Measurements from ENCODE around the gene TMEM14A.
A peak's percentile ranks its signal among the peaks of the same experiment; 100 is the strongest.

Gene TMEM14A

GRCh38 chr6:52670502-52671409 lies at the start of gene TMEM14A:
Gene TMEM14A, plus strand, starts transcription at chr6:52671113. Its CDS starts 5,990 bp downstream, at chr6:52677103.
- H3K27me3 ChIP-seq (ENCODE audit: insufficient read depth, low read length) = no peaks in the 10 kb centered on the region
- H2AFZ ChIP-seq (ENCODE audit: low read depth, low read length) = peak within 1 kb of the TSS; percentile 91
- H3K4me3 ChIP-seq (ENCODE audit: low read length) = peak within 1 kb of the TSS; percentile 71
- peaks cover 9% of the 10 kb centered on the region for H3K36me3 ChIP-seq (ENCODE audit: insufficient read depth, low read length)
- peaks cover 21% of the 10 kb centered on the region for H3K4me1 ChIP-seq (ENCODE audit: insufficient read depth, low read length)
- peaks cover 1% of the 10 kb centered on the region for H3K9me3 ChIP-seq (ENCODE audit: low read length)

- Histone ChIP-seq H3K4me3 (ENCODE audit: low read length) (no peak overlapping the region), H3K4me1 (ENCODE audit: insufficient read depth, low read length) (no peaks in the 10 kb centered on the region), H2AFZ (ENCODE audit: low read depth, low read length) (no peak overlapping the region), H3K27me3 (ENCODE audit: insufficient read depth, low read length) (no peaks in the 10 kb centered on the region), H3K36me3 (ENCODE audit: insufficient read depth, low read length) (no peaks in the 10 kb centered on the region), H3K9me3 (ENCODE audit: low read length) (no peaks in the 10 kb centered on the region)
Observed at GRCh38 chr6:52621631-52622030, 49.3 kb upstream of the TMEM14A start.

- H2AFZ ChIP-seq (ENCODE audit: low read depth, low read length) = no peak overlapping the region
- H3K36me3 ChIP-seq (ENCODE audit: insufficient read depth, low read length) = no peaks in the 10 kb centered on the region
- no peaks in the 10 kb centered on the region for H3K4me1 ChIP-seq (ENCODE audit: insufficient read depth, low read length)
- H3K9me3 ChIP-seq (ENCODE audit: low read length) = no peaks in the 10 kb centered on the region
- no peaks in the 10 kb centered on the region for H3K27me3 ChIP-seq (ENCODE audit: insufficient read depth, low read length)
- H3K4me3 ChIP-seq (ENCODE audit: low read length) = no peak overlapping the region
Observed at GRCh38 chr6:52622810-52623209, 48.1 kb upstream of the TMEM14A start.

GRCh38 chr6:52632011-52632410 lies 38.9 kb upstream of the TMEM14A start:
- Histone ChIP-seq H3K36me3 (ENCODE audit: insufficient read depth, low read length) (no peaks in the 10 kb centered on the region), H3K4me3 (ENCODE audit: low read length) (no peak overlapping the region), H2AFZ (ENCODE audit: low read depth, low read length) (no peak overlapping the region), H3K4me1 (ENCODE audit: insufficient read depth, low read length) (no peaks in the 10 kb centered on the region), H3K27me3 (ENCODE audit: insufficient read depth, low read length) (no peaks in the 10 kb centered on the region), H3K9me3 (ENCODE audit: low read length) (no peaks in the 10 kb centered on the region)

- no peaks in the 10 kb centered on the region for H3K9me3 ChIP-seq (ENCODE audit: low read length)
- H3K4me1 ChIP-seq (ENCODE audit: insufficient read depth, low read length) = no peaks in the 10 kb centered on the region
- no peaks in the 10 kb centered on the region for H3K27me3 ChIP-seq (ENCODE audit: insufficient read depth, low read length)
- H2AFZ ChIP-seq (ENCODE audit: low read depth, low read length) = no peak overlapping the region
- no peak overlapping the region for H3K4me3 ChIP-seq (ENCODE audit: low read length)
- H3K36me3 ChIP-seq (ENCODE audit: insufficient read depth, low read length) = no peaks in the 10 kb centered on the region
Observed at GRCh38 chr6:52634211-52634610, 36.7 kb upstream of the TMEM14A start.

GRCh38 chr6:52635049-52635577 lies 35.8 kb upstream of the TMEM14A start:
- Histone ChIP-seq H3K4me3 (ENCODE audit: low read length) (no peak overlapping the region), H3K9me3 (ENCODE audit: low read length) (no peaks in the 10 kb centered on the region), H3K36me3 (ENCODE audit: insufficient read depth, low read length) (no peaks in the 10 kb centered on the region), H2AFZ (ENCODE audit: low read depth, low read length) (peak overlapping the region; percentile 8), H3K4me1 (ENCODE audit: insufficient read depth, low read length) (no peaks in the 10 kb centered on the region), H3K27me3 (ENCODE audit: insufficient read depth, low read length) (no peaks in the 10 kb centered on the region)

GRCh38 chr6:52636830-52637229 lies 34.1 kb upstream of the TMEM14A start:
- no peak overlapping the region for H3K4me3 ChIP-seq (ENCODE audit: low read length)
- H3K27me3 ChIP-seq (ENCODE audit: insufficient read depth, low read length) = no peaks in the 10 kb centered on the region

GRCh38 chr6:52639493-52639892 lies 31.4 kb upstream of the TMEM14A start:
- no peaks in the 10 kb centered on the region for H3K27me3 ChIP-seq (ENCODE audit: insufficient read depth, low read length)
- no peak overlapping the region for H2AFZ ChIP-seq (ENCODE audit: low read depth, low read length)
- no peaks in the 10 kb centered on the region for H3K4me1 ChIP-seq (ENCODE audit: insufficient read depth, low read length)
- no peaks in the 10 kb centered on the region for H3K9me3 ChIP-seq (ENCODE audit: low read length)
- no peaks in the 10 kb centered on the region for H3K36me3 ChIP-seq (ENCODE audit: insufficient read depth, low read length)
- H3K4me3 ChIP-seq (ENCODE audit: low read length) = no peak overlapping the region

More at GRCh38 chr6:52636830-52637229, 34.1 kb upstream of the TMEM14A start:
- H3K4me1 ChIP-seq (ENCODE audit: insufficient read depth, low read length) = no peaks in the 10 kb centered on the region
- H3K36me3 ChIP-seq (ENCODE audit: insufficient read depth, low read length) = no peaks in the 10 kb centered on the region
- no peak overlapping the region for H2AFZ ChIP-seq (ENCODE audit: low read depth, low read length)
- no peaks in the 10 kb centered on the region for H3K9me3 ChIP-seq (ENCODE audit: low read length)

GRCh38 chr6:52640170-52640569 lies 30.7 kb upstream of the TMEM14A start:
- Histone ChIP-seq H3K4me1 (ENCODE audit: insufficient read depth, low read length) (no peaks in the 10 kb centered on the region), H3K9me3 (ENCODE audit: low read length) (no peaks in the 10 kb centered on the region), H2AFZ (ENCODE audit: low read depth, low read length) (no peak overlapping the region), H3K27me3 (ENCODE audit: insufficient read depth, low read length) (no peaks in the 10 kb centered on the region), H3K36me3 (ENCODE audit: insufficient read depth, low read length) (no peaks in the 10 kb centered on the region), H3K4me3 (ENCODE audit: low read length) (no peak overlapping the region)

- no peaks in the 10 kb centered on the region for H3K27me3 ChIP-seq (ENCODE audit: insufficient read depth, low read length)
- no peak overlapping the region for H2AFZ ChIP-seq (ENCODE audit: low read depth, low read length)
- no peaks in the 10 kb centered on the region for H3K9me3 ChIP-seq (ENCODE audit: low read length)
- H3K4me1 ChIP-seq (ENCODE audit: insufficient read depth, low read length) = no peaks in the 10 kb centered on the region
- no peaks in the 10 kb centered on the region for H3K36me3 ChIP-seq (ENCODE audit: insufficient read depth, low read length)
- H3K4me3 ChIP-seq (ENCODE audit: low read length) = no peak overlapping the region
Observed at GRCh38 chr6:52640916-52641315, 30.0 kb upstream of the TMEM14A start.

- Histone ChIP-seq H3K27me3 (ENCODE audit: insufficient read depth, low read length) (peaks cover 3% of the 10 kb centered on the region), H3K36me3 (ENCODE audit: insufficient read depth, low read length) (no peaks in the 10 kb centered on the region), H3K4me3 (ENCODE audit: low read length) (no peak overlapping the region), H3K9me3 (ENCODE audit: low read length) (no peaks in the 10 kb centered on the region), H2AFZ (ENCODE audit: low read depth, low read length) (no peak overlapping the region), H3K4me1 (ENCODE audit: insufficient read depth, low read length) (no peaks in the 10 kb centered on the region)
Observed at GRCh38 chr6:52641388-52641787, 29.5 kb upstream of the TMEM14A start.

GRCh38 chr6:52641826-52642225 lies 29.1 kb upstream of the TMEM14A start:
- Histone ChIP-seq H3K9me3 (ENCODE audit: low read length) (no peaks in the 10 kb centered on the region), H3K4me1 (ENCODE audit: insufficient read depth, low read length) (no peaks in the 10 kb centered on the region), H3K27me3 (ENCODE audit: insufficient read depth, low read length) (peaks cover 6% of the 10 kb centered on the region), H3K4me3 (ENCODE audit: low read length) (no peak overlapping the region), H3K36me3 (ENCODE audit: insufficient read depth, low read length) (no peaks in the 10 kb centered on the region), H2AFZ (ENCODE audit: low read depth, low read length) (no peak overlapping the region)

- Histone ChIP-seq H2AFZ (ENCODE audit: low read depth, low read length) (no peak overlapping the region), H3K27me3 (ENCODE audit: insufficient read depth, low read length) (peaks cover 7% of the 10 kb centered on the region), H3K4me3 (ENCODE audit: low read length) (no peak overlapping the region), H3K4me1 (ENCODE audit: insufficient read depth, low read length) (no peaks in the 10 kb centered on the region), H3K36me3 (ENCODE audit: insufficient read depth, low read length) (no peaks in the 10 kb centered on the region), H3K9me3 (ENCODE audit: low read length) (no peaks in the 10 kb centered on the region)
Observed at GRCh38 chr6:52642368-52642767, 28.5 kb upstream of the TMEM14A start.
